CD4-positive, CD25-positive, alpha-beta regulatory T cell (primary cell): Measurements from ENCODE around the gene ACOT7. TPM values are rescaled to one million over a fixed set of nuclear protein-coding genes. Genes with fewer than 3 reads are reported as not detected.

Source experiments
- polyA plus RNA-seq, 4 donors: library from polyadenylated mRNA; unstranded; fragments of 300-500 nt; fragmentation: Illumina TruSeq; gene quantifications; one replicate each; pipeline ENCODE4 v1.2.3, GENCODE V29; 2021
- total RNA-seq: library from RNA; stranded (reverse); gene quantifications from one replicate; pipeline ENCODE4 v1.2.3, GENCODE V29; 2022

The ACOT7 gene
- total and polyA plus RNA-seq, 5 donors from 2014 or later, result 9.3 to 13.6 (median 9.8) TPM

Other genes with a start within 250 kb of the ACOT7 start
- gene CHD5, start 213.4 kb downstream of the ACOT7 start, total RNA-seq, result not detected
- not detected for gene CHD5, start 213.4 kb downstream of the ACOT7 start, polyA plus RNA-seq
- 405 TPM for gene RPL22, start 194.2 kb downstream of the ACOT7 start, total RNA-seq
- gene RPL22, start 194.2 kb downstream of the ACOT7 start, polyA plus RNA-seq, result 100 to 1,000 TPM; 152 to 238 (median 191) TPM
- 8.4 TPM for gene RNF207, start 187.6 kb downstream of the ACOT7 start, total RNA-seq
- gene RNF207, start 187.6 kb downstream of the ACOT7 start, polyA plus RNA-seq, result under 1 TPM; 0.08 to 0.52 (median 0.40) TPM
- 9.1 TPM for gene ICMT, start 157.8 kb downstream of the ACOT7 start, total RNA-seq
- 10 to 100 TPM; 18.2 to 22.3 (median 19.7) TPM for gene ICMT, start 157.8 kb downstream of the ACOT7 start, polyA plus RNA-seq
- gene HES3, start 149.6 kb downstream of the ACOT7 start, total RNA-seq, result not detected
- gene HES3, start 149.6 kb downstream of the ACOT7 start, polyA plus RNA-seq, result not detected
- gene GPR153, start 132.7 kb downstream of the ACOT7 start, total RNA-seq, result 0.15 TPM
- gene GPR153, start 132.7 kb downstream of the ACOT7 start, polyA plus RNA-seq, result not detected
- not detected for gene HES2, start 26.2 kb upstream of the ACOT7 start, total RNA-seq
- not detected for gene HES2, start 26.2 kb upstream of the ACOT7 start, polyA plus RNA-seq
- gene ESPN, start 31.0 kb upstream of the ACOT7 start, total RNA-seq, result 3.7 TPM
- gene ESPN, start 31.0 kb upstream of the ACOT7 start, polyA plus RNA-seq, result under 1 TPM; 0.22 to 0.25 (median 0.22) TPM
- gene TNFRSF25, start 72.4 kb upstream of the ACOT7 start, total RNA-seq, result 258 TPM
- gene TNFRSF25, start 72.4 kb upstream of the ACOT7 start, polyA plus RNA-seq, result 10 to 100 TPM; 23.3 to 32.8 (median 31.0) TPM
- 5.0 TPM for gene PLEKHG5, start 97.9 kb upstream of the ACOT7 start, total RNA-seq
- gene PLEKHG5, start 97.9 kb upstream of the ACOT7 start, polyA plus RNA-seq, result 1 to 10 TPM in 1 of 4 donors, under 1 TPM in 2, not detected in 1; 0.65 to 1.0 (median 0.68) TPM
- 74.7 TPM for gene NOL9, start 160.7 kb upstream of the ACOT7 start, total RNA-seq
- 10 to 100 TPM; 11.0 to 23.0 (median 18.9) TPM for gene NOL9, start 160.7 kb upstream of the ACOT7 start, polyA plus RNA-seq
- not detected for gene TAS1R1, start 161.5 kb upstream of the ACOT7 start, total RNA-seq
- under 1 TPM in 1 of 4 donors, not detected in 3; 0.09 TPM for gene TAS1R1, start 161.5 kb upstream of the ACOT7 start, polyA plus RNA-seq
- gene ZBTB48, start 186.2 kb upstream of the ACOT7 start, total RNA-seq, result 41.8 TPM
- gene ZBTB48, start 186.2 kb upstream of the ACOT7 start, polyA plus RNA-seq, result 10 to 100 TPM; 18.6 to 24.8 (median 21.9) TPM
- gene KLHL21, start 209.1 kb upstream of the ACOT7 start, total RNA-seq, result 34.4 TPM
- 10 to 100 TPM; 16.7 to 46.6 (median 26.2) TPM for gene KLHL21, start 209.1 kb upstream of the ACOT7 start, polyA plus RNA-seq
- gene PHF13, start 220.0 kb upstream of the ACOT7 start, total RNA-seq, result 7.5 TPM
- 1 to 10 TPM; 4.7 to 6.2 (median 5.3) TPM for gene PHF13, start 220.0 kb upstream of the ACOT7 start, polyA plus RNA-seq
- 14.3 TPM for gene THAP3, start 231.1 kb upstream of the ACOT7 start, total RNA-seq
- 10 to 100 TPM; 23.4 to 32.9 (median 26.1) TPM for gene THAP3, start 231.1 kb upstream of the ACOT7 start, polyA plus RNA-seq